Endodermal cell (in vitro differentiated cells): Measurements from ENCODE around the gene ARHGEF10L. TPM values are rescaled to one million over a fixed set of nuclear protein-coding genes. Genes with fewer than 3 reads are reported as not detected.

Source experiments
- DNase-seq: peaks from one replicate; pipeline ENCODE4 v3.0.0-alpha.2; 2017
- H3K27ac ChIP-seq: 2 replicates; pipeline ENCODE4 v1.5.1; 2013; ENCODE audit warnings: mild to moderate bottlenecking, low read depth, low read length, moderate library complexity
- H3K27me3 ChIP-seq: 2 replicates; pipeline ENCODE4 v1.6.1; 2013; ENCODE audit warnings: mild to moderate bottlenecking, low read length, moderate library complexity; ENCODE audit not compliant: insufficient read depth, control insufficient read depth, poor library complexity, severe bottlenecking
- H3K36me3 ChIP-seq: 2 replicates; pipeline ENCODE4 v1.7.0; 2013; ENCODE audit warnings: mild to moderate bottlenecking, low read length, moderate library complexity; ENCODE audit not compliant: control insufficient read depth, insufficient read depth
- H3K4me1 ChIP-seq: one replicate; pipeline ENCODE4 v1.7.0; 2013; ENCODE audit warnings: low read length; ENCODE audit not compliant: control insufficient read depth, insufficient read depth
- H3K4me3 ChIP-seq: 2 replicates; pipeline ENCODE4 v1.5.1; 2013; ENCODE audit warnings: mild to moderate bottlenecking, low read length, moderate library complexity
- H3K9ac ChIP-seq: 2 replicates; pipeline ENCODE4 v1.6.1; 2013; ENCODE audit warnings: mild to moderate bottlenecking, low read length, moderate library complexity; ENCODE audit not compliant: poor library complexity, severe bottlenecking; ENCODE audit errors: extremely low read depth
- H3K9me3 ChIP-seq: 2 replicates; pipeline ENCODE4 v1.6.1; 2013; ENCODE audit warnings: mild to moderate bottlenecking, low read length, moderate library complexity; ENCODE audit not compliant: control insufficient read depth
- H3K27ac Mint-ChIP-seq: 2 replicates; pipeline ENCODE4 v1.8.0; 2020; ENCODE audit warnings: mixed read lengths
- H3K27me3 Mint-ChIP-seq: 2 replicates; pipeline ENCODE4 v1.8.0; 2021; ENCODE audit warnings: mild to moderate bottlenecking, mixed read lengths; ENCODE audit not compliant: insufficient read depth
- H3K36me3 Mint-ChIP-seq: 2 replicates; pipeline ENCODE4 v1.8.0; 2020; ENCODE audit warnings: low read depth, mixed read lengths
- H3K4me1 Mint-ChIP-seq: 2 replicates; pipeline ENCODE4 v1.8.0; 2020; ENCODE audit warnings: mixed read lengths
- H3K4me3 Mint-ChIP-seq: 2 replicates; pipeline ENCODE4 v1.8.0; 2020; ENCODE audit warnings: mild to moderate bottlenecking, moderate library complexity, mixed read lengths
- H3K9me3 Mint-ChIP-seq: 2 replicates; pipeline ENCODE4 v1.8.0; 2020; ENCODE audit warnings: mild to moderate bottlenecking, mixed read lengths
- CTCF ChIP-seq: fragments of 200-600 bp; sonication (generic); conservative IDR thresholded peaks from 2 replicates; pipeline ENCODE4 v1.5.0; 2021; ENCODE audit warnings: antibody characterized with exemption, mild to moderate bottlenecking
- WGBS, 2 experiments: methylation state at CpG; one replicate each; pipeline versions ENCODE4 v1.1.5 to v1.1.7; 2013; ENCODE audit warnings: missing lambda C conversion rate in 2 of 2, mixed read lengths in 1 of 2; ENCODE audit not compliant: insufficient coverage in 1 of 2, insufficient read length in 1 of 2; 5-methylcytosine and 5-hydroxymethylcytosine counted together
- total RNA-seq, 2 donors: library from RNA; stranded (reverse); fragmentation: NEBNext Ultra II Directional in 1 of 2; extraction: Animal tissue kit (Norgen Biotek cat#: 25700) in 1 of 2; gene quantifications; 2 replicates in 1 of 2; 3 replicates in 1 of 2; pipeline ENCODE4 v1.2.1, GENCODE V29; 2021

The ARHGEF10L gene
- total RNA-seq, 2 donors from 2014 or later = 5.2 to 10.5 TPM

- DNase-seq = no peak
- no peaks in the 10 kb centered on the region for H3K9me3 Mint-ChIP-seq
- Histone ChIP-seq H3K27me3 (no peaks in the 10 kb centered on the region), H3K4me1 (no peaks in the 10 kb centered on the region), H3K36me3 (no peaks in the 10 kb centered on the region), H3K27ac (no peak overlapping the region), H3K4me3 (no peak overlapping the region), H3K9me3 (no peaks in the 10 kb centered on the region), H3K9ac (no peak overlapping the region)
- peaks cover 13% of the 10 kb centered on the region for H3K27me3 Mint-ChIP-seq
- no peak overlapping the region for H3K27ac Mint-ChIP-seq
- 90 to 100% methylated on average over 4 of the region's 4 CpGs for WGBS, 2 experiments
- H3K4me1 Mint-ChIP-seq = peaks cover 2% of the 10 kb centered on the region
- H3K36me3 Mint-ChIP-seq = no peaks in the 10 kb centered on the region
- no peak for TF ChIP-seq CTCF
- no peak overlapping the region for H3K4me3 Mint-ChIP-seq
Observed at GRCh38 chr1:17513131-17513530, 26.4 kb upstream of the ARHGEF10L start.

GRCh38 chr1:17514776-17515175 lies 24.7 kb upstream of the ARHGEF10L start:
- no peaks in the 10 kb centered on the region for H3K4me1 ChIP-seq
- H3K4me3 Mint-ChIP-seq = no peak overlapping the region
- H3K27me3 ChIP-seq = no peaks in the 10 kb centered on the region
- H3K4me3 ChIP-seq = no peak overlapping the region
- H3K36me3 Mint-ChIP-seq = no peaks in the 10 kb centered on the region
- H3K27me3 Mint-ChIP-seq = peaks cover 14% of the 10 kb centered on the region
- no peak for DNase-seq
- no peaks in the 10 kb centered on the region for H3K36me3 ChIP-seq
- no peaks in the 10 kb centered on the region for H3K9me3 ChIP-seq
- 94 to 100% methylated on average over 1 to 10 of the region's 10 CpGs for WGBS, 2 experiments
- H3K4me1 Mint-ChIP-seq = peaks cover 2% of the 10 kb centered on the region
- TF ChIP-seq CTCF = no peak
- no peak overlapping the region for H3K27ac Mint-ChIP-seq
- H3K9ac ChIP-seq = no peak overlapping the region
- H3K27ac ChIP-seq = no peak overlapping the region
- H3K9me3 Mint-ChIP-seq = no peaks in the 10 kb centered on the region

- Histone ChIP-seq H3K36me3 (no peaks in the 10 kb centered on the region), H3K9ac (no peak overlapping the region), H3K9me3 (no peaks in the 10 kb centered on the region), H3K4me1 (no peaks in the 10 kb centered on the region), H3K4me3 (no peak overlapping the region), H3K27me3 (no peaks in the 10 kb centered on the region), H3K27ac (peak overlapping the region; percentile 22)
- H3K27ac Mint-ChIP-seq = no peak overlapping the region
- H3K36me3 Mint-ChIP-seq = no peaks in the 10 kb centered on the region
- H3K4me1 Mint-ChIP-seq = peaks cover 2% of the 10 kb centered on the region
- DNase-seq = no peak
- TF ChIP-seq CTCF = no peak
- H3K4me3 Mint-ChIP-seq = no peak overlapping the region
- 93 to 100% methylated on average over 1 to 4 of the region's 5 CpGs for WGBS, 2 experiments
- no peaks in the 10 kb centered on the region for H3K9me3 Mint-ChIP-seq
- H3K27me3 Mint-ChIP-seq = peaks cover 23% of the 10 kb centered on the region
Observed at GRCh38 chr1:17515902-17516301, 23.6 kb upstream of the ARHGEF10L start.
